Measurements from ENCODE around the gene TMTC1.

Gene TMTC1

GRCh38 chr12:29611906-29612305, 171.8 kb downstream of the TMTC1 start:
- DNase-seq, result no peak

GRCh38 chr12:29610473-29611170, 173.1 kb downstream of the TMTC1 start:
- DNase-seq, result no peak

- DNase-seq, result no peak
Measured at GRCh38 chr12:29609431-29610215, 174.1 kb downstream of the TMTC1 start.

- DNase-seq, result no peak
Measured at GRCh38 chr12:29608581-29608980, 175.2 kb downstream of the TMTC1 start.

GRCh38 chr12:29599381-29599780, 184.4 kb downstream of the TMTC1 start:
- no peak for DNase-seq

GRCh38 chr12:29595071-29595755, 188.5 kb downstream of the TMTC1 start:
- DNase-seq, result no peak

GRCh38 chr12:29593001-29593400, 190.7 kb downstream of the TMTC1 start:
- DNase-seq, result no peak

- no peak for DNase-seq
Measured at GRCh38 chr12:29591140-29592020, 192.4 kb downstream of the TMTC1 start.

- DNase-seq, result no peak
Measured at GRCh38 chr12:29589851-29590250, 193.9 kb downstream of the TMTC1 start.

- DNase-seq, result no peak
Measured at GRCh38 chr12:29589286-29589820, 194.4 kb downstream of the TMTC1 start.

GRCh38 chr12:29582677-29583272, 201.0 kb downstream of the TMTC1 start:
- no peak for DNase-seq

GRCh38 chr12:29582146-29582545, 201.6 kb downstream of the TMTC1 start:
- DNase-seq, result no peak

- DNase-seq, result peak in 1 of 5 experiments; percentile 18
Measured at GRCh38 chr12:29581631-29582030, 202.1 kb downstream of the TMTC1 start.

GRCh38 chr12:29580971-29581370, 202.8 kb downstream of the TMTC1 start:
- DNase-seq, result no peak

GRCh38 chr12:29578731-29579130, 205.0 kb downstream of the TMTC1 start:
- no peak for DNase-seq

- DNase-seq, result no peak
Measured at GRCh38 chr12:29578070-29578469, 205.7 kb downstream of the TMTC1 start.

GRCh38 chr12:29574500-29574899, 209.2 kb downstream of the TMTC1 start:
- DNase-seq, result no peak

- DNase-seq, result no peak
Measured at GRCh38 chr12:29572938-29573337, 210.8 kb downstream of the TMTC1 start.

- DNase-seq, result no peak
Measured at GRCh38 chr12:29572464-29572863, 211.3 kb downstream of the TMTC1 start.

- no peak for DNase-seq
Measured at GRCh38 chr12:29569132-29569757, 214.5 kb downstream of the TMTC1 start.

GRCh38 chr12:29566441-29566840, 217.3 kb downstream of the TMTC1 start:
- no peak for DNase-seq

Measured in T-helper 2 cell (primary cell).